CD8-positive, alpha-beta memory T cell (primary cell): ENCODE results near the gene ACTRT2. TPM values are rescaled to one million over a fixed set of nuclear protein-coding genes. Genes with fewer than 3 reads are reported as not detected.

Experiments used
- CTCF ChIA-PET: fragments of 350-600 bp; sonication (Branson Sonifier 250); formaldehyde crosslinking; loops from one replicate; lab custom pipeline; 2021; ENCODE audit warnings: antibody characterized with exemption; lab: Charles Lee
- POLR2A ChIA-PET: fragments of 350-600 bp; sonication (Branson Sonifier 250); formaldehyde crosslinking; loops from one replicate; lab custom pipeline; 2021; ENCODE audit warnings: antibody characterized with exemption; lab: Charles Lee
- DNase-seq, 5 donors: peaks; one replicate each; pipeline versions ENCODE4 v3.0.0 to v3.0.0-alpha.2; 2020 to 2022; ENCODE audit warnings: mixed read lengths in 1 of 5
- H3K27ac ChIP-seq: one replicate; pipeline ENCODE4 v1.7.0; 2013; ENCODE audit warnings: low read depth, mild to moderate bottlenecking, low read length, moderate library complexity
- H3K27me3 ChIP-seq: 2 replicates; pipeline ENCODE4 v1.7.0; 2013; ENCODE audit warnings: low read length, mild to moderate bottlenecking; ENCODE audit not compliant: insufficient read depth, poor library complexity, severe bottlenecking
- H3K36me3 ChIP-seq: 2 replicates; pipeline ENCODE4 v1.7.0; 2013; ENCODE audit warnings: mild to moderate bottlenecking, low read length, moderate library complexity; ENCODE audit not compliant: insufficient read depth
- H3K4me1 ChIP-seq: 2 replicates; pipeline ENCODE4 v1.7.0; 2013; ENCODE audit warnings: mild to moderate bottlenecking, low read length, moderate library complexity; ENCODE audit not compliant: insufficient read depth
- H3K4me3 ChIP-seq: 2 replicates; pipeline ENCODE4 v1.7.0; 2013; ENCODE audit warnings: mild to moderate bottlenecking, low read length
- H3K9me3 ChIP-seq: 2 replicates; pipeline ENCODE4 v1.7.0; 2013; ENCODE audit warnings: mild to moderate bottlenecking, low read length
- H3K27ac Mint-ChIP-seq, 8 donors: one replicate each; pipeline ENCODE4 v1.8.0; 2020 to 2021; ENCODE audit warnings: mixed read lengths in 8 of 8, mild to moderate bottlenecking in 6 of 8, inconsistent platforms in 3 of 8, moderate library complexity in 3 of 8
- H3K27me3 Mint-ChIP-seq, 2 donors: one replicate each; pipeline ENCODE4 v1.8.0; 2020 to 2021; ENCODE audit warnings: mixed read lengths in 2 of 2, mild to moderate bottlenecking in 1 of 2, moderate library complexity in 1 of 2
- H3K36me3 Mint-ChIP-seq, 3 donors: one replicate each; pipeline ENCODE4 v1.8.0; 2020 to 2021; ENCODE audit warnings: mixed read lengths in 3 of 3, inconsistent platforms in 1 of 3, mild to moderate bottlenecking in 1 of 3
- H3K4me1 Mint-ChIP-seq, 3 donors: one replicate each; pipeline ENCODE4 v1.8.0; 2020 to 2021; ENCODE audit warnings: mixed read lengths in 3 of 3, inconsistent platforms in 1 of 3, mild to moderate bottlenecking in 1 of 3
- H3K4me3 Mint-ChIP-seq, 7 donors: one replicate each; pipeline ENCODE4 v1.8.0; 2020 to 2021; ENCODE audit warnings: mixed read lengths in 7 of 7, mild to moderate bottlenecking in 6 of 7, moderate library complexity in 4 of 7, inconsistent platforms in 2 of 7
- H3K9me3 Mint-ChIP-seq, 5 donors: one replicate each; pipeline ENCODE4 v1.8.0; 2020 to 2022; ENCODE audit warnings: mixed read lengths in 5 of 5, mild to moderate bottlenecking in 3 of 5, moderate library complexity in 2 of 5, inconsistent platforms in 1 of 5
- polyA plus RNA-seq: library from polyadenylated mRNA; unstranded; fragments of 300-500 nt; fragmentation: Illumina TruSeq; gene quantifications from one replicate; pipeline ENCODE4 v1.2.3, GENCODE V29; 2021
- total RNA-seq, 2 experiments: library from RNA; stranded (reverse); gene quantifications; one replicate each; pipeline ENCODE4 v1.2.3, GENCODE V29; 2021

Gene ACTRT2
- total and polyA plus RNA-seq, 3 experiments from 2014 or later, result not detected

DNA sequence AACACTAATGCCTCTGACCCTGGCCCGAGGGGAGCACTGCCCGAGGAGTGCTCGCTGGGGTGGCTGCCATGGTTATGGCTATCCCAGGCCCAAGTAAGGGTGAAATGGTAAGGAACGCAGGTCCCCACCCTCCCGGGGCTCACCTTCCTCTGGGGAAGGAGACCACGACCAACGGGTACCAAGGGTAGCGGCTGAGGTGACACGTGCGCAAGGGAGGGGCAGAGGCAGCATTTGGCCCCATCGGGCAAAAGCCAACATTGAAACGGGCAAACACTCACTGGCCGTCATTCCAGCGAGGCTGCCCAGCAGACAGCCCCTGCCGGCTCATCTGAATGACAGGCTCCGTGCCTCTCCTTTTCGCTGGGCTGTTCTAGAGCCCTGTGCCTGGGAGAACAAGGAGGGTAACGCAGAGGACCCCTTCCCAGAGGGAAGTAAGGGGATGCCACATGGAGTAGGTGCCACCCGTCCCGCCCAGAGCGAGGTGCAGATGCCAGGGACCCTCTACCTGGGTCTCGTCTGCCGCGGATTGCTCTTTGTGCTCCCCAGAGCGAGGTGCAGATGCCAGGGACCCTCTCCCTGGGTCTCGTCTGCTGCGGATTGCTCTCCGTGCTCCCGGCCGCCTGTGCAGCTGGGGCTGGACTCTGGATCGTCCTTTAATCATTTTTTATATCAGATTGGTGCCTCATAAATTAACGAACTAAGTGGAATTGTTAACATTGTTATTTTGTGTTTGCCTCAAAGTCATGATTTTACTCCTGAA, 16.2 kb downstream of the ACTRT2 start:
- POLR2A ChIA-PET, result no interaction called here
- H3K27ac Mint-ChIP-seq, result no peak overlapping the region
- H3K36me3 Mint-ChIP-seq, result no peaks in the 10 kb centered on the region
- peak in 1 of 5 donors; percentile 15 for DNase-seq
- CTCF ChIA-PET, result no interaction called here
- Histone ChIP-seq H3K27me3 (no peaks in the 10 kb centered on the region), H3K4me3 (no peak overlapping the region), H3K36me3 (no peaks in the 10 kb centered on the region), H3K27ac (no peak overlapping the region), H3K4me1 (peaks cover 21% of the 10 kb centered on the region), H3K9me3 (no peaks in the 10 kb centered on the region)
- peaks cover 5 to 17% (median 12%) of the 10 kb centered on the region in 3 donors for H3K4me1 Mint-ChIP-seq
- H3K27me3 Mint-ChIP-seq, result peaks cover 3% of the 10 kb centered on the region in 2 donors
- H3K9me3 Mint-ChIP-seq, result no peaks in the 10 kb centered on the region
- no peak overlapping the region for H3K4me3 Mint-ChIP-seq

DNA sequence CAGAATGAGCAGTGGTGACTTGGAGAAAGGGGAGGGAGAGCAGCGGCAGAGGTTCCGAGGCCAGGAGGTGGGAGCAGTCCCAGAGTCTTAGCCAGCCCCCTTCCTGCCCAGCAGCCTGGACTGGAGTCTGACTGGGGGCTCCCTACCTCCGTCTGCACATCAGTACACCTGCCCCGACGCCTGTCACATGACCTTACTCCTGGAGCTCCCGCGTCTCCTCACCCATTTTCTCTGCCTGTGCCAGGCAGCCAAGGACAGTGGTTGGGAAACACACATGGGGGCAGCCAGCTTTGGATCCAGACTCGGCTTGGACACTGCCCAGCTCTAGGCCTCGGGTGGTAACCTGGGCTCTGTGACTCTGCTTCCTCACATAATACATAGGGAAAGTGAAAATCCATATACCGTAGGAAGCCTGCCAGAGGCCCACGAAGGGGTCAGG, 16.9 kb downstream of the ACTRT2 start:
- Mint-ChIP-seq H3K4me3 (no peak overlapping the region), H3K36me3 (no peaks in the 10 kb centered on the region), H3K27me3 (peaks cover 3% of the 10 kb centered on the region in 2 donors), H3K4me1 (peaks cover 3 to 10% (median 8%) of the 10 kb centered on the region in 3 donors), H3K27ac (no peak overlapping the region), H3K9me3 (no peaks in the 10 kb centered on the region)
- DNase-seq, result peak in 1 of 5 donors; percentile 43
- H3K9me3 ChIP-seq, result no peaks in the 10 kb centered on the region
- H3K4me1 ChIP-seq, result peaks cover 21% of the 10 kb centered on the region
- no peak overlapping the region for H3K4me3 ChIP-seq
- H3K36me3 ChIP-seq, result no peaks in the 10 kb centered on the region
- H3K27ac ChIP-seq, result no peak overlapping the region
- no peaks in the 10 kb centered on the region for H3K27me3 ChIP-seq
- ChIA-PET CTCF (interaction anchor here (1.1 kb wide), 1 partner anchor 11 kb away, joined by 3 read pairs; no protein-coding TSS in a partner anchor), POLR2A (no interaction called here)

DNA sequence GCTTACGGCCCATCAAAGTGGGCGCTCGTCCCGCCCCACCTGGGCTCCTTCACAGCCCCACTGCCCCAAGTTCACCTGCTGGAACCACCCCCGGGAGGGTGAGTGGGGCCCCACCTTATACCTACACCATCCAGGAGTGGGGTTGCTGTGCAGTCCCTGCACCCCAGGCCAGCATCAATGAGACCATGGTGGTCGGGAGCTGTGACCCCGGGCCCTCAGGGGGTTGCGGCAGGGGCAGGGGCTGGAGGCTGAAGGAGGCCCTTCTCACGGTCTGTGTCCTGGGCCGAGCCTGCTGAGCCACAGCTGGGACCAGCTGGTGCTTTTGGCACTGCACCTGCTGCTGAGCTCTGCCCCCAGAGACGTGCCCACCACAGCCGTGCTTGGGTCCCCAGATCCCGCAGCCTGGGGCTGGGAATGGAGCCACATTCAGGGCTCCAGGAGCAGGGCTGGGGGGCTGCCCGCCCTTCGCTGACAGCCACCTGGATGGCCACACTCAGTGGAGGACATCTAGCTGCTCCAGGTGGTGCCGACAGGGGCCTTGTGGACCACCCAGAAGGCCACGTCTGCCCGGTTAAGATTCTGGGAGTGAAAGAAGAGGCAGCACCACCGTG, 17.4 kb downstream of the ACTRT2 start:
- POLR2A ChIA-PET, result no interaction called here
- H3K4me1 Mint-ChIP-seq, result peaks cover under 1 to 5% (median 3%) of the 10 kb centered on the region in 3 donors

DNA sequence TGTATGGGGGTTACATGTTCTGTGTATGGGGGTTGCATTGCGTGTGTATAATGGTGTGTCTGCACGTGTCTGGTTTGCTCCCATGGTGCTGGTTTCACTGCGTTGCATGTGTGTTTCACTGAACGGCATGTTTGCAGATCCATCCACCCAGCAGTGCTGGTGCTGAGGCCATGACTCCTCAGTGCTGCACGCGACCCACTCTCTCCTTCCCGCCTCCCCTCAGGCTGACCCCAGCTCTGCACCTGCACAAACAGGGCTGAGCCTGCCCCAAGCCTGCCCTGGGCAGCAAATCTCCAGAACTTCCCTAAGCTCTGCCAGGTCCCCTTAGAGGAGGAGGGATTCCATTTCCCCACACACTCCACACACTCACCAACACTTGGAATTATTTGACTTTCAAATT, 18.7 kb downstream of the ACTRT2 start:
- no peak overlapping the region for H3K4me3 ChIP-seq

More for the DNA sequence above, 17.4 kb downstream of the ACTRT2 start:
- no peaks in the 10 kb centered on the region for H3K36me3 ChIP-seq
- H3K9me3 ChIP-seq, result no peaks in the 10 kb centered on the region
- no peak overlapping the region for H3K27ac Mint-ChIP-seq
- H3K36me3 Mint-ChIP-seq, result no peaks in the 10 kb centered on the region
- H3K4me3 ChIP-seq, result no peak overlapping the region
- H3K27me3 Mint-ChIP-seq, result peaks cover 3% of the 10 kb centered on the region in 2 donors
- H3K27me3 ChIP-seq, result no peaks in the 10 kb centered on the region
- CTCF ChIA-PET, result interaction anchor here (1.1 kb wide), 1 partner anchor 11 kb away, joined by 3 read pairs; no protein-coding TSS in a partner anchor
- peaks cover 16% of the 10 kb centered on the region for H3K4me1 ChIP-seq
- peak in 1 of 5 donors; percentile 35 for DNase-seq
- no peak overlapping the region for H3K27ac ChIP-seq
- no peak overlapping the region for H3K4me3 Mint-ChIP-seq
- no peaks in the 10 kb centered on the region for H3K9me3 Mint-ChIP-seq

DNA sequence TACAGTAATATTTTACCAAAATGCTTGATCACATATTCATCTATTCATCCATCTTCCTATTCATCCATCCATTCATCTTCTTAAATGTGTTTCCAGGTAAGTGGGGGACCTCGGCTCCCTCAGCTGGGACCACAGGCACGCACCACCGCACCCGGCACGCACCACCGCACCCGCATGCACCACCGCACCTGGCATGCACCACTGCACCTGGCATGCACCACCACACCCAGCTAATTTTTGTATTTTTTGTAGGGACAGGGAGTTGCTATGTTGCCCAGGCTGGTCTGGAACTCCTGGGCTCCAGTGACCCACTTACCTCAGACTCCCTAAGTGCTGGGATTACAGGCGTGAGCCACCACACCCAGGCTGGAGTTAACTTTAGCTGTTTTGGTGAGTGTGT, 21.2 kb downstream of the ACTRT2 start:
- Mint-ChIP-seq H3K27ac (no peak overlapping the region), H3K4me3 (no peak overlapping the region), H3K36me3 (no peaks in the 10 kb centered on the region), H3K4me1 (no peaks in the 10 kb centered on the region), H3K27me3 (peaks cover 1 to 26% of the 10 kb centered on the region in 2 donors), H3K9me3 (no peaks in the 10 kb centered on the region)
- ChIA-PET CTCF (no interaction called here), POLR2A (no interaction called here)
- Histone ChIP-seq H3K27me3 (no peaks in the 10 kb centered on the region), H3K4me1 (peaks cover 7% of the 10 kb centered on the region), H3K27ac (no peak overlapping the region), H3K9me3 (no peaks in the 10 kb centered on the region), H3K4me3 (no peak overlapping the region), H3K36me3 (no peaks in the 10 kb centered on the region)
- DNase-seq, result peak in 1 of 5 donors; percentile 4

More for the DNA sequence above, 18.7 kb downstream of the ACTRT2 start:
- Histone ChIP-seq H3K9me3 (no peaks in the 10 kb centered on the region), H3K27me3 (no peaks in the 10 kb centered on the region), H3K36me3 (no peaks in the 10 kb centered on the region), H3K4me1 (peaks cover 7% of the 10 kb centered on the region), H3K27ac (no peak overlapping the region)
- no peak overlapping the region for H3K27ac Mint-ChIP-seq
- no peaks in the 10 kb centered on the region for H3K36me3 Mint-ChIP-seq
- H3K9me3 Mint-ChIP-seq, result no peaks in the 10 kb centered on the region
- POLR2A ChIA-PET, result no interaction called here
- peaks cover 1 to 10% of the 10 kb centered on the region in 2 donors for H3K27me3 Mint-ChIP-seq
- no peaks in the 10 kb centered on the region for H3K4me1 Mint-ChIP-seq
- H3K4me3 Mint-ChIP-seq, result no peak overlapping the region
- DNase-seq, result peak in 1 of 5 donors; percentile 6
- CTCF ChIA-PET, result no interaction called here

DNA sequence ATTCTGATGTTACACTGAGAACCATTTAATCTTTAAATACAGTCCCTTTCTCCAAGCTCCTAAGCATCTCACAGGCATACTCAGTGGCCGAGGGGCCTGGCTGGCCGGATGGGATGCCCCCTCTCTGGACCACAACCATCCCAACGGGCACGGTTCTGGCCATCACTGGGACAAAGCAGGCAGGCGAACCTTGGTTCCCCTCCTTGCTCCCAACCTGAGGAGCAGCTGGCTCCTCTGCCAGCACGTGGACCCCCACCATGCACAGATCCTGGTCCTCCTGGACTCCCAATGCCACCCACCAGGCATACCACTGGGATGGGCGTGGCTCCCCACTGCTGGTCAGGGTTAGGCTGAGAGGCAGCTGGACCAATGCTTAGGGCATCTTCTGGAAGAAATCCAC, 27.9 kb downstream of the ACTRT2 start:
- Mint-ChIP-seq H3K9me3 (peaks cover 0 to 2% (median 0%) of the 10 kb centered on the region in 5 donors), H3K4me3 (no peak overlapping the region), H3K27ac (no peak overlapping the region), H3K4me1 (no peaks in the 10 kb centered on the region), H3K27me3 (peaks cover 9 to 40% of the 10 kb centered on the region in 2 donors), H3K36me3 (no peaks in the 10 kb centered on the region)
- Histone ChIP-seq H3K4me1 (no peaks in the 10 kb centered on the region), H3K4me3 (no peak overlapping the region), H3K9me3 (no peaks in the 10 kb centered on the region), H3K27me3 (no peaks in the 10 kb centered on the region), H3K27ac (no peak overlapping the region), H3K36me3 (no peaks in the 10 kb centered on the region)
- ChIA-PET POLR2A (no interaction called here), CTCF (interaction anchor here (1.4 kb wide), 1 partner anchor 10 kb away, joined by 3 read pairs; no protein-coding TSS in a partner anchor)
- DNase-seq, result peak in 1 of 5 donors; percentile 18

DNA sequence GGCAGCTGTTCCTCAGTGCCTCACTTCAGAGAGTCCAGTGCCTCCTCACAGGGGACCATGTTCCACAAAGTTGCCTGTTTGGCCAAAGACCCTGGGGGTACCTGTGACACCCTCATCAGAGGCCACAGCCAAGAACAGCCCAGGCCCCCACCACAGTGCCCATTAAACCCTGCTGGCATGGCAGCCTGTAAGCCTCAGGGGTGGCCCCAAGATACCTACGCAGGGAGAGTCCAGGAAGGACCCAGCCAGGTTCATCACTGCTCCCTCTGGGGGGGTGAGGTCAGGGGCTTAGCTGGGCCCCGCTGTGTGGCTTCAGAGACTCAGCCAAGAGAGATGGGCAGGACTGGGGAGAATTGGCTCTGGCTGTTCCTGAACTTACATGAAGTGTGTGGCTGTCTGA, 28.6 kb downstream of the ACTRT2 start:
- H3K27me3 Mint-ChIP-seq, result peaks cover 15 to 40% of the 10 kb centered on the region in 2 donors
- no peaks in the 10 kb centered on the region for H3K4me1 Mint-ChIP-seq
- DNase-seq, result peak in 1 of 5 donors; percentile 15
- Histone ChIP-seq H3K4me3 (no peak overlapping the region), H3K36me3 (no peaks in the 10 kb centered on the region), H3K9me3 (no peaks in the 10 kb centered on the region), H3K4me1 (no peaks in the 10 kb centered on the region), H3K27me3 (no peaks in the 10 kb centered on the region), H3K27ac (no peak overlapping the region)
- H3K36me3 Mint-ChIP-seq, result no peaks in the 10 kb centered on the region
- H3K27ac Mint-ChIP-seq, result no peak overlapping the region
- ChIA-PET CTCF (interaction anchor here (1.4 kb wide), 1 partner anchor 11 kb away, joined by 3 read pairs; no protein-coding TSS in a partner anchor), POLR2A (no interaction called here)
- H3K9me3 Mint-ChIP-seq, result peaks cover 0 to 2% (median 0%) of the 10 kb centered on the region in 5 donors
- H3K4me3 Mint-ChIP-seq, result no peak overlapping the region

DNA sequence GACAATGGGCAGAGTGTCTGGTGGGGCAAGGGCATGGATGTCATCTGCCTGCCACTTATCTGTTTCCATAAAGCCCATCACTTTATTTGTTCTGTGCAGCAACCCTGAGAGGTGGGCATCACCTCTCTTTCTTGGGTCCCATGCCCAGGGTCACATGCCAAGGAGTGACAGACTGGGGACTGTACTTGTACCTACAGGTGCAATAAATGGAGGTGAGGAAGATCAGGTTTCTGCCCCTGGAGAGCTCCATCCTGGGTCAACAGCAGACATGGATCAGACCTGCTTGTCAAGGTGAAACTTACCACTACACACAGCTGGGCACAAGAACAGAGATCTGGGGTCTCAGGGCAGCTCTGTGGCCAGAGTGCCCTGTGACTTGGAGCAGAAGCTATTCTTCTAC, 29.3 kb downstream of the ACTRT2 start:
- H3K27me3 Mint-ChIP-seq, result peaks cover 15 to 35% of the 10 kb centered on the region in 2 donors
- POLR2A ChIA-PET, result no interaction called here
- peaks cover 0 to 2% (median 0%) of the 10 kb centered on the region in 5 donors for H3K9me3 Mint-ChIP-seq

More for the DNA sequence above, 29.3 kb downstream of the ACTRT2 start:
- Histone ChIP-seq H3K27me3 (no peaks in the 10 kb centered on the region), H3K4me3 (no peak overlapping the region), H3K9me3 (no peaks in the 10 kb centered on the region), H3K4me1 (no peaks in the 10 kb centered on the region), H3K36me3 (no peaks in the 10 kb centered on the region), H3K27ac (no peak overlapping the region)
- H3K27ac Mint-ChIP-seq, result no peak overlapping the region
- CTCF ChIA-PET, result no interaction called here
- DNase-seq, result peak in 1 of 5 donors; percentile 3
- H3K4me1 Mint-ChIP-seq, result no peaks in the 10 kb centered on the region
- H3K36me3 Mint-ChIP-seq, result no peaks in the 10 kb centered on the region
- H3K4me3 Mint-ChIP-seq, result no peak overlapping the region
